Measurements from ENCODE around the gene JUNB. TPM values are rescaled to one million over a fixed set of nuclear protein-coding genes. Genes with fewer than 3 reads are reported as not detected.
A peak's percentile ranks its signal among the peaks of the same experiment; 100 is the strongest.

JUNB gene
- total and polyA plus RNA-seq, 11 donors: 19.6 to 205 (median 52.9) TPM

- DNase-seq (peak; percentile 83 to 91 (median 87)), ATAC-seq (peak; percentile 27 to 52 (median 40))
- 10 to 12% (median 11%) methylated on average over 43 of the region's 43 CpGs for WGBS, 4 donors
- Histone ChIP-seq H3K27ac (peak overlapping the region; percentile 78 to 99 (median 94)), H3K36me3 (peaks cover 0 to 2% (median 0%) of the 10 kb centered on the region in 9 donors), H3K4me3 (peak overlapping the region; percentile 41 to 83 (median 68)), H3K27me3 (no peaks in the 10 kb centered on the region), H3K9me3 (no peaks in the 10 kb centered on the region), H3K4me1 (peaks cover 0 to 64% (median 49%) of the 10 kb centered on the region in 12 donors)
- peak in 1 of 2 donors; percentile 15 for TF ChIP-seq POLR2A (IDR thresholded peaks at IDR 0.05)
- peak; percentile 93 to 98 (median 97) for TF ChIP-seq CTCF (IDR thresholded peaks at IDR 0.05)
- intact Hi-C loops (cut with DNase I): loop anchor here (1.0 to 2.0 kb wide), 4 partner anchors 15 to 19 kb away; no protein-coding TSS in a partner anchor
These were observed 13.9 kb upstream of the JUNB start for GRCh38 chr19:12777217-12778016.

GRCh38 chr19:12778017-12778904 lies 13.0 kb upstream of the JUNB start:
- intact Hi-C loops (cut with DNase I): loop anchor here in 1 of 10 donors (2.0 kb wide), 1 partner anchor 15 kb away; no protein-coding TSS in a partner anchor

GRCh38 chr19:12778905-12779161 lies 12.5 kb upstream of the JUNB start:
- TF ChIP-seq CTCF (IDR thresholded peaks at IDR 0.05) (no peak), POLR2A (IDR thresholded peaks at IDR 0.05) (no peak)
- Histone ChIP-seq H3K36me3 (peaks cover 0 to 2% (median 0%) of the 10 kb centered on the region in 9 donors), H3K27ac (peak overlapping the region; percentile 78 to 99 (median 94)), H3K9me3 (no peaks in the 10 kb centered on the region), H3K4me1 (peaks cover 4 to 65% (median 55%) of the 10 kb centered on the region in 12 donors), H3K27me3 (no peaks in the 10 kb centered on the region), H3K4me3 (peak overlapping the region in 10 of 12 donors; percentile 47 to 83 (median 68))
- intact Hi-C loops (cut with DNase I): loop anchor here in 1 of 10 donors (2.0 kb wide), 1 partner anchor 14 kb away; no protein-coding TSS in a partner anchor
- ATAC-seq: no peak
- no peak for DNase-seq
- WGBS, 4 donors: 48 to 67% (median 56%) methylated on average over 6 of the region's 6 CpGs

More at GRCh38 chr19:12778017-12778904, 13.0 kb upstream of the JUNB start:
- H3K36me3 ChIP-seq: peaks cover 0 to 2% (median 0%) of the 10 kb centered on the region in 9 donors
- H3K4me1 ChIP-seq: peaks cover 0 to 64% (median 51%) of the 10 kb centered on the region in 12 donors
- peak overlapping the region; percentile 41 to 83 (median 68) for H3K4me3 ChIP-seq
- DNase-seq (peak; percentile 84 to 90 (median 86)), ATAC-seq (peak; percentile 27 to 60 (median 43))
- H3K27ac ChIP-seq: peak overlapping the region; percentile 78 to 99 (median 94)
- no peaks in the 10 kb centered on the region for H3K27me3 ChIP-seq
- 3 to 4% (median 4%) methylated on average over 32 to 44 of the region's 44 CpGs for WGBS, 4 donors
- TF ChIP-seq CTCF (IDR thresholded peaks at IDR 0.05) (no peak), POLR2A (IDR thresholded peaks at IDR 0.05) (peak in 1 of 2 donors; percentile 54)
- H3K9me3 ChIP-seq: no peaks in the 10 kb centered on the region

All from heart left ventricle (tissue), 16 donors.